SW480 (cell line): ENCODE data around the gene UBE2G1.
A peak's percentile ranks its signal among the peaks of the same experiment; 100 is the strongest.
"Not testable (repeated sequence)": the region's sequence is repeated elsewhere in the genome, so short reads cannot be mapped to it uniquely, and the experiment has no call there.

ENCODE experiments used
- DNase-seq: peaks from one replicate; pipeline ENCODE4 v3.0.0-alpha.2; 2016; ENCODE audit warnings: low spot score

Gene UBE2G1

DNA sequence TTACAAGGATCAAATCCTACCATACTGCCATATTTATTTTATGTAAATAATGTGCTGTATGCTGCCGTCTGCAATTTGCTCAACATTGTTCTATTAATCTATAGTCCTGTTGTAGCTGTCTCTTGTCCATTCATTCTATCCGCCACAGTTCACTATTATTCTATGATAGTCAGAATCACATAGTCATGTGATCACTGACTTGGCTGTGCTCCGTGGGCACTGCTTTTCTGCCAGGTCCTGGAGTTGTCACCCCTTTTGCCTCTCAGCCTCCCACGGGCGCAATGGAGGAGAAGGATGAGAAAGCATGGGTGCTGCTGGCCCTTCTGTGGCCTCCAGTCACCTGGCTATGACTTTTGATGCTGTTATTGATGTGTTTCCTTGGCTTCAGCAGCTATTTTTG is 65.4 kb downstream of the UBE2G1 start:
- DNase-seq: no peak

DNA sequence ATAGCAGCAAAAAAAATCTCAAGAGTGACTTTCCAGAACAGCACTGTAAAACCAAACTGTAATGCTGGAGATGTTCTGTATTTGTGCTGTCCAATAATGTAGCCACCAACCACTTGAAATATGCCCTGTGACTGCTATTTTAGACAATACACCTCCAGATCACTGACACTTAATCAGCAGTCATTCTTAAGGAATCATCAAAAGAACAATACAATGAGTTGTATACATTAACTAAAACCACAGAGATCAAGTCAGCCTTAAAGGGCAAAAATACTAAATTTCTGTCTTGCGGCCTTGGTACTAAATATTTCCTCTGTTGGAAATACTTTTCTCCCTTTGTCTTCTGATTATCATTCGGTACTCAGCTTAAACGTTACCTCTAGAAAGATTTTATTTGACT is 69.1 kb downstream of the UBE2G1 start:
- DNase-seq: no peak

DNA sequence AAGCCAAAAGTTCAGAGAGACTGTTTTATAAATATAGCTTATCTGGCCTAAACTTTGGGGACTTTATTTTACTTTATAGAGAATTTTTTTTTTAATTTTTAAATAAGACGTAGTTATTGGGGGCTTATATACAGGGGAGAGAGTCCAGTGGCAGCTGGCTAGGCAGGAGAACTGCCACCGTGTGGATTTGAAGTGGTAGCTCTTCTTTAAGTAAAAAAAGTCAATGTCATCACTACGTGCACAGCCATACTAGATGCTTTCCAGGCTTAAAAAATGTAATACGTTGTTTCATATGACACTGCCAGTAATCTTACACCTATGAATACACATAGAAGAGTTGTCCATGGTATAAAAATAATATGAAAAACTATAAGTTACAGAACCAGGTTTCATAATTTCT is 70.8 kb downstream of the UBE2G1 start:
- DNase-seq: no peak

GRCh38 chr17:4293572-4293971 is 72.9 kb downstream of the UBE2G1 start:
- DNase-seq: no peak

DNA sequence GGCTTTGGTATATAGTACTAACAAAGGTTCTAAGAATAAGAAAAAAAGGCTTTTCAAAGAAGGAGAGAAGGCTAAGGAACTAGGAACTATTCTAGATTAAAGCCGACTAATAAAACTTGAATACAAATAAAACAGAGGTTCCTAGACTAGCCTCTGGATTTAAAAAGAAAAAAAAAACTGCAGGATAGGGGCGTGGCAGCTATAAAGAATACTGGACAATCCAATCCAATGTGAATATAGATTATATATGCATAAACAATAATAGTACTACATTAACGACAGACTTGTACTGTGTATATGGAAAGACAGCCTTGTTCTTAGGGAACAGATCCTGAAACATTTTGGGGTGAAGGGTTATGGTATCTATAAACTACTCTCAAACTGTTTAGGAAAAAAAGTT is 78.8 kb downstream of the UBE2G1 start:
- no peak for DNase-seq

DNA sequence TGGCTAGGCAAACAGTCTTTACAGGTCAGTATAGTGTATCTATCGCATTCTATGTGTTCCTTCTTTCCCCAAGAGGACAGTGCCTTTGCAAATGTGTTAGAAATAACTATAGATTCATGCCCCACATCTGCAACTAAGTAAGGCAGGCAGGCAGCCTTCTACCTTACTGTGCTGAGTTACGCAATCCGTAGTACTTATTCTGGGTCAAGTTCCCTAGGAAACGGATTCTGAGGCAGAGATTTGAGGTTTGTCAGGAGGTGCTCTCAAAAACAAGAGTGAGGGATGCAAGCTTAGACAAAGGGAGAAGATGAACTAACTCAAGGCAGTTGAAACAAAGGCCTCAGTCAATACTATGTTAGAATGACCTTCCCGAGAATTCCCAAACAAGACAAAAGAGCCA is 90.0 kb downstream of the UBE2G1 start:
- no peak for DNase-seq

DNA sequence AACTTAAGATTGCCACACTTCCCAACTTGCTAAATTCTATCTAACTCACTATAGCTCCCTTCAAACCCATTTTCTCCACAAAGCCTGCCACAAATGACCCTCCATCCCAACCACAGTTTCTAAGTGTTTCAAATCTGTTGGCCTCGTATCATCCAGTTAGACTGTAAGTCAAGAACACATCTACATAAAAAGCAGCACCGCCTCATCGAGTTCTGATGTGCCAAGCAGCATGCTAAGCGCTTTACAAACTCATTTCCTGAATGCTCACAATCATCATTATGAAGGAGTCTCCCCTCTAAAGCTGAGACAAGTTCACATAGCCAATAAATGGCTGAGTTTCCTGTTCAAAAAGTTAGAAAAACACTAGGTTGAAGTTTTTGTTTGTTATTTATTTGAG is 93.5 kb downstream of the UBE2G1 start:
- DNase-seq: no peak

DNA sequence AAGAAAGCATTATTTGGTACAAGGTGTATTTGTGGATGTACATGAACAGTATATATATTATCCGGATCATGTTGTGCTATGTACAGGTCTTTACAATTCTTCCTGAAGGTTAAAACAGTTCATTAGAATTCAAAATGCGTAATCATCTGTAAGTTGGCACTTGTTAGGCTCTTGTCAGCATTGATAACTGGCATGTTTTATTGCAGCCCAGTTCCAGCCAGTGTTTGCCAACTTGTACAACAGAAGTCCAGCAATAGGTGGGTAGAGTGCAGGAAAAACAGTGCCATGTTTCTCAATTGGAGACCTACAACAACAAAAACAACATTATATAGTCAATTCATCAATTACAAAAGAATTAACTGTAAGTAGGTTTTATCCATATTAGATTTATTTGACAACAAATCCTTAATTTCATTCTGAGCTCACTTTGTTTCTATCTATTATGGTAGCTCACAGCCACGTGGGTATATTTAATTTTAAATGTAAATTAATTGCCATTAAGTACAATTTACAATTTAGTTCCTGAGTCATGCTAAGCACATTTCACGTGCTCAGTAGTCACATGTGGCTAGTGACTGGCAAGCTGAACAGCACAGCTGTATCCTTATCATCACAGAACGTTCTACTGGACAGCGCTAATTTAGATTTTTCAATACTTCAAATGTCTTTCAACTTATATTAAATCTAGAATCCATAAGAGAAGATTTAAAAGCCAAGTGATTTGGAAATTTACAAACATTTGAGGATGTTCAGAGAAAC is 94.1 kb downstream of the UBE2G1 start:
- no peak for DNase-seq

DNA sequence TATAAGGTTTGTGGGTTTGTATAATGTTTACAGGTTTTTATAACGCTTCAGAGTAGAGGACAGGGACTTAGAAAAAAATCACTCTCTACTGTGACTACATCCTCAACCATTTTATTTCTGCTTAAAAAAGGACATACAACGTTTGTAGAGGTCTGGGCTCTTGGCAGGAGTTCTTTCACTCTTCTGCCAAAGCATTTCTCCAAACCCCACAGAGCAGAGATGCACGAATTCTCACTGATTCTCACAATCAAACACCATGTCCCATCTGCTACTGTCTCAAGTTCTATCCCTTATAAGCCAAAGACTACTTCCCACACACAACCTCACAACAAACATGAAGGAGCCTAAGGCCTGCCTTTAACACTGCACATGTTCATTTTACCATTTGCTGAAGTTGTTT is 95.7 kb downstream of the UBE2G1 start:
- no peak for DNase-seq

DNA sequence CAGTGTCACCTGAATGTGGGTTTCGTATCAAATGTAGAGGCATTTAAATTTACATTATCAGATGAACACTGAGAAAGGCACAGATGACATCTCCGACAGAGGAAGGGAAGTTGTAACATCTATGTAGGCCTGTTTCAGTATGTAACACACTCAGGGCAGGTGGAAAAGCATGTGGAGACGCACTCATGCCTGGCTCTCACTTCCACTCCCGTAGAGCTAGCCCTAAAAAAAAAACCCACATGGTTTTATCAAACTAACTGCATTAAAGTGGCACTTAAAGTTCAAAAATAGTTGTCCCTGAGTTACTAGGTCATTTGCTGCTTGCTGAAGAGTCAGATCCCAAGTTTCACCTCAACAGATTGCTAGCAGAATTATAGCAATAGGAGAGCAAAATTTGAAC is 96.6 kb downstream of the UBE2G1 start:
- DNase-seq: no peak

GRCh38 chr17:4267402-4267801 is 99.1 kb downstream of the UBE2G1 start:
- DNase-seq: no peak

DNA sequence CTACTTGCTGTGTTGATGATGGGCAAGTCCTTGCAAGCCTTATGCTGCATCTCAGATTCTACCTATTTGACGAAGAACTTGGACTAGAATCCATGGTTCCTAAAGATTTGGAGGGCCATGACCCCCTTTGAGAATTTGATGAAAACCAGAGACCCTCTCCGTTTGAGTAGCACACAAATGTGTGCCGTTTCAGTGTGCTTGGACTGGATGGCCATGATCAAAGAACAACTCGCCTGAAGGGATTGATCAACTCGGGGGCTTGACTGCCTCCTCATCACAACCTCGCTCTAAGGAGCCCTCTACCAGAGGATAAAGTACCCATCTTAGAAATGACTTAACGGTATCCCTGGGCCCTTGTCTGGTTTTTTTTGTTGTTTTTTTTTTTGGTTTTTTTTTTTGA is 99.9 kb downstream of the UBE2G1 start:
- DNase-seq: no peak

DNA sequence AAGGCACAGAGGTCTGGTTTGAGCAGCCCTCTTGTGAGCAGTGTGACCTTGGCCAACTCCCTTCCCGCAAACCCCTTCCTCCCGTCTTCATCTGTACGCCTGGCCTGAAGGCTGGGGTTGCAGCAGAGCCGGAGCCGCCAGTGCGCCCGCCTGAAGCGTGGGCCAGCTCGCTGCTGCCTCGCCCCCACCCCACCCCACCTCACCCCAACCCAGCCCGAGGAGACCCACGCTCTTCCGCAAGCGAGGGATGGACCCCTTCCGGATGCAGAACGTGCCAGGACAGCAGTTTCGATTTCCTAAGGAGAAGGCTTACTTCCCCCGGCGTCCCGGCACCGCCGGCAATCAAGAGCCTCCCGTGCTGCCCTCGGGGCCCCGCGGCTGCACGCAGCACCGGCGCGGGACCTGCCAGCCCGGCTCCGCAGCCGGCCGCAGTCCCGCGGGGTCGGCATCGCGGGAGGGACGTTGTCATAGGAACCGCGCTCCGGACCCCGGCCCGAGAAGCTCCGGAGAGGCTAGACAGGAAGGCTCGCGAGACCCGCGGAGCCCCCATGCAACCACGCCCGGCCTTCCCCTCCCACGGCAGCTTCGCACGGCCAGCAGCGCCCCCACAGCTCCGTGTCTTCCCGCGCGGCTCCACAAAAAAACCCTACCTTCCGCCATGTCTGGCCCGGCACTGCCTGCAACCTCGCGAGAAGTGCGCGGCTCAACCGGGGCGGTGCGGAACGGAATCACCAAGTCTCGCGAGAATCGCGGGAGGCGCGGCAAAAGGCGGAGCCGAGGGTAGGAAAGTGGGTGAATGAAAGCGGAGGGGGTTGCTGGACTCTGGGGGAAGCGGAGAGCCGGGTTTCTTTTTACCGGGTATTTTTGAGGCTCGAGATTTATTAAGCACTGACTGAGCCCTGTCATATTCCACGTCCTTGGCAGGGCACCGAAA is 102.9 kb downstream of the UBE2G1 start, which contains the start of gene ANKFY1:
ANKFY1 (minus strand) TSS at position 698 of the 934 bp plus-strand sequence; CDS start at position 660, 38 bp downstream.
- peak; percentile 90 for DNase-seq

DNA sequence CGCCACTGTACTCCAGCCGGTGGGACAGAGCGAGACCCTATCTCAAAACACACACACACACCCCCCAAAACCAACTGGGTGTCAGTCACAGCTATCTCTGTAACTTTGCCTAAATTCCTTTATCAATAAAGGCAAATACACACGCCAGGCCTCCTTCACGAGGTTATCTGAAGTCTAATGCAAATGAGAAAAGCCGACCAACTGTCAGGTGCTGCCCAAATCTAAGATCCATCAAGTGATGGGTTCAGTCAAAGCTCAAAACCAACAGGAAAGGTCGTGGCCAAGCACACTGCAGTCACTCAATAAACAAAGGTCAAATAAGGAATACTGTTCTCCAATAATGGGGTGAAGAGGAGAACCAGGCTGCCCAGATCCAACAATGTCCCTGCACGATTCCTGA is 103.8 kb downstream of the UBE2G1 start:
- DNase-seq: no peak

- DNase-seq: no peak
Measured at GRCh38 chr17:4261452-4261851, 105.0 kb downstream of the UBE2G1 start.

DNA sequence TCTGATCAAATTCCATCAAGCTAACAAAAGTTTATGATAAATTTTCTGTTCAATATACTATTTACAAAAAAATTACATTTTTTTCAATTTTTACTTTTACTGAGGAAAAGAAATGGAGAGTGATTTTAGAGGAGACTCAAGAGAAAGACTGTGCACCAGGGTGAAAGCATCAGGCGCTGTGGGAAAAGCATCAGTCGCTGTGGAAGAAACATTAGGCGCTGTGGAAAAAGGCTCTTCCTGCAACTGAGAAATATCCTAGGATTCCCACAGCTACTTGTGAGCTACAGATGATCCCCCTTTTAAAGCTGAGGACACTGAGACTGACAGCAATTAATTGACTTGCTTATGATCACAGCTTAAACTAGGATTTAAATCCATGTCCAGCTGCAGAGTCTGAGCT is 107.6 kb downstream of the UBE2G1 start:
- DNase-seq: no peak

GRCh38 chr17:4256952-4257351 is 109.5 kb downstream of the UBE2G1 start:
- no peak for DNase-seq

GRCh38 chr17:4255271-4255670 is 111.2 kb downstream of the UBE2G1 start:
- not testable (repeated sequence) for DNase-seq

DNA sequence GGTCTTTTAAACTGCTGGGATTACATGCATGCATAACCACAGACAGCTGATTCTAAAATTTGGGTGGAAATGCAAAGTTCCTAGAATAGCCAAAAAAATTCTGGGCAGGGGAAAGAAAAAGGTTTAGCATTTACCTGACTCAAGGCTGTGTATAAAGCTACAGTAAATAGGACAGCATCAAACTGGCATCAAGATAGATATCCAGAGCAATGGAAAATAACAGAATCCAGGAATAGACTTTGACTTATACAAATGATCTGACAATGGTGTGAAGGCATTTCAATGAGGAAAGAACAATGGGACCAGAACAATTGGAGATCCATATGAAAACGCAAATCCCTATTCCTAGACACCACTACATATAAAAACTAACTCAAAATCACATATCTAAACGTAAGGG is 115.6 kb downstream of the UBE2G1 start:
- no peak for DNase-seq

- DNase-seq: peak; percentile 55
Measured at GRCh38 chr17:4249452-4250029, 116.9 kb downstream of the UBE2G1 start.

DNA sequence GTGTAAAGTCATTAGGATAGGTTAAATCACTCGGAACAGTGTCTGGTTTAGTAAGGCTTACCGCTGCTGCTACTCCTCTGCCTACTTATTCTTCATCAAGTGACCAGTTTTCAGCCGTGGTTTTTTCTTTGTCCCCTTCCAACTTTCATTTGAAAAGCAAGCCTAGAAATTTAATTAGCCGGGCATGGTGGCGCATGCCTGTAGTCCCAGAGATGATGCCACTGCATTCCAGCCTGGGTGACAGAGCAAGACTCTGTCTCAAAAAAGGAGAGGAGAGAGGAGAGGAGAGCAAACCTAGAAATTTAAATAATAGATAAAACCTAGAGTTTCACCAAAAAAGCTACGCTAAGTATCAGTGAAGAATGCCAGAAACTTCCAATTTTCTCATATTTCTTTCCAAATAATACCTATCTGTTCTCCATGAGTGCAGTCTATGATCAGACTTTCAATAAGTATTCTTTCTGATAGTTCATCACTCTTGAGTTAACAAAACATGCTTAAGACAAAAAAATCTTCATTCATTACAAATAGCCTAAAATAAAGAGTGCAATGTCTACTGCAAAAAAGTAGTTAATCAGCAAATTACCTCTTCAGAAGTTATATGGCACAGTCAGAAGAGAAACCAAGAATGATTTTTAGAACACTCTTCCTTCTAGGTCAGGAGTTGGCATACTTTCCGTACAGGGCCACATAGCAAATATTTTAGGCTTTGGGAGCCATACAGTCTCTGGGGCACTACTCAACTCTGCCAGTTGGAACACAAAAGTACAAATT is 117.8 kb downstream of the UBE2G1 start:
- no peak for DNase-seq

- peak; percentile 74 for DNase-seq
Measured at GRCh38 chr17:4247971-4248388, 118.5 kb downstream of the UBE2G1 start.
